Measurements from ENCODE around the gene RNF181. TPM values are rescaled to one million over a fixed set of nuclear protein-coding genes. Genes with fewer than 3 reads are reported as not detected.
A peak's percentile ranks its signal among the peaks of the same experiment; 100 is the strongest.

RNF181 gene
- polyA plus RNA-seq, 1 of the 3 experiments (the other 2 are of a cell fraction), result 312 TPM

DNA sequence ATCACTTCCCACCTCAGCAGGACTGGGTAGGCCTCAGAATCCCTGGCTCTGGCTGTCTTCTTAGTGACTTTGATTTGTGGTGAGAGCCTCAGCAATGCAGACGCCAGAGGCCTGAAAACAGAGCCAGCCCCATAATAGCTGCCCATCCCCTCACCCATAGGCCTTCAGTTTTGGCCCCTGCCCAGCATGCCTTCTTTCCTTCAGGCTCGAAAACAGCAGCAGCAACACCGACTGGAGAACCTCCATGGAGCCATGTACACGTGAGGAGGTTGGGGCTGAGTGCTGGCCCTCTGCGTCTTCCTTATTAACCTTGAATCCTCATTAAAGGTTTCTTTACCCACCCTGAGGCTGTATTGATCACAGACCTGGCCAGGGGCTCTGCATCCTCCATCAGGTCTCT, 1.7 kb downstream of the RNF181 start:
- 90% methylated on average over 4 of the region's 5 CpGs for WGBS (ENCODE audit: low lambda C conversion rate)
- no peak for TF ChIP-seq RCOR1 (IDR thresholded peaks at IDR 0.05; ENCODE audit: low read length)
- no peak for TF ChIP-seq POLR2AphosphoS5 (IDR thresholded peaks at IDR 0.05; ENCODE audit: low read depth, low read length)
- TF ChIP-seq, protein P1, sequence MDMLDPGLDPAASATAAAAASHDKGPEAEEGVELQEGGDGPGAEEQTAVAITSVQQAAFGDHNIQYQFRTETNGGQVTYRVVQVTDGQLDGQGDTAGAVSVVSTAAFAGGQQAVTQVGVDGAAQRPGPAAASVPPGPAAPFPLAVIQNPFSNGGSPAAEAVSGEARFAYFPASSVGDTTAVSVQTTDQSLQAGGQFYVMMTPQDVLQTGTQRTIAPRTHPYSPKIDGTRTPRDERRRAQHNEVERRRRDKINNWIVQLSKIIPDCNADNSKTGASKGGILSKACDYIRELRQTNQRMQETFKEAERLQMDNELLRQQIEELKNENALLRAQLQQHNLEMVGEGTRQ (IDR thresholded peaks at IDR 0.05; ENCODE audit: borderline replicate concordance, low read depth, low read length), result no peak
- no peak for TF ChIP-seq FOXM1 (IDR thresholded peaks at IDR 0.05; ENCODE audit: low read depth)
- TF ChIP-seq, protein P2, sequence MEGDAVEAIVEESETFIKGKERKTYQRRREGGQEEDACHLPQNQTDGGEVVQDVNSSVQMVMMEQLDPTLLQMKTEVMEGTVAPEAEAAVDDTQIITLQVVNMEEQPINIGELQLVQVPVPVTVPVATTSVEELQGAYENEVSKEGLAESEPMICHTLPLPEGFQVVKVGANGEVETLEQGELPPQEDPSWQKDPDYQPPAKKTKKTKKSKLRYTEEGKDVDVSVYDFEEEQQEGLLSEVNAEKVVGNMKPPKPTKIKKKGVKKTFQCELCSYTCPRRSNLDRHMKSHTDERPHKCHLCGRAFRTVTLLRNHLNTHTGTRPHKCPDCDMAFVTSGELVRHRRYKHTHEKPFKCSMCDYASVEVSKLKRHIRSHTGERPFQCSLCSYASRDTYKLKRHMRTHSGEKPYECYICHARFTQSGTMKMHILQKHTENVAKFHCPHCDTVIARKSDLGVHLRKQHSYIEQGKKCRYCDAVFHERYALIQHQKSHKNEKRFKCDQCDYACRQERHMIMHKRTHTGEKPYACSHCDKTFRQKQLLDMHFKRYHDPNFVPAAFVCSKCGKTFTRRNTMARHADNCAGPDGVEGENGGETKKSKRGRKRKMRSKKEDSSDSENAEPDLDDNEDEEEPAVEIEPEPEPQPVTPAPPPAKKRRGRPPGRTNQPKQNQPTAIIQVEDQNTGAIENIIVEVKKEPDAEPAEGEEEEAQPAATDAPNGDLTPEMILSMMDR (IDR thresholded peaks at IDR 0.05), result no peak
- no peak for TF ChIP-seq SMC3 (IDR thresholded peaks at IDR 0.05; ENCODE audit: low read depth, low read length)
- TF ChIP-seq MEF2A (IDR thresholded peaks at IDR 0.05; ENCODE audit: borderline replicate concordance, low read depth), result no peak
- no peak for TF ChIP-seq TEAD4 (IDR thresholded peaks at IDR 0.05; ENCODE audit: borderline replicate concordance, insufficient read depth)
- no peak for TF ChIP-seq JUND (IDR thresholded peaks at IDR 0.05)
- TF ChIP-seq EP300 (IDR thresholded peaks at IDR 0.05; ENCODE audit: borderline replicate concordance in 1 of 2, low read depth in 1 of 2, low read length in 1 of 2), result no peak
- TF ChIP-seq NFIC (IDR thresholded peaks at IDR 0.05; ENCODE audit: borderline replicate concordance), result no peak
- TF ChIP-seq, protein P3, sequence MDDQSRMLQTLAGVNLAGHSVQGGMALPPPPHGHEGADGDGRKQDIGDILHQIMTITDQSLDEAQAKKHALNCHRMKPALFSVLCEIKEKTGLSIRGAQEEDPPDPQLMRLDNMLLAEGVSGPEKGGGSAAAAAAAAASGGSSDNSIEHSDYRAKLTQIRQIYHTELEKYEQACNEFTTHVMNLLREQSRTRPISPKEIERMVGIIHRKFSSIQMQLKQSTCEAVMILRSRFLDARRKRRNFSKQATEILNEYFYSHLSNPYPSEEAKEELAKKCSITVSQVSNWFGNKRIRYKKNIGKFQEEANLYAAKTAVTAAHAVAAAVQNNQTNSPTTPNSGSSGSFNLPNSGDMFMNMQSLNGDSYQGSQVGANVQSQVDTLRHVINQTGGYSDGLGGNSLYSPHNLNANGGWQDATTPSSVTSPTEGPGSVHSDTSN (IDR thresholded peaks at IDR 0.05), result no peak
- TF ChIP-seq NRF1 (IDR thresholded peaks at IDR 0.05; ENCODE audit: low read depth, low read length), result no peak
- no peak overlapping the region for H3K27ac ChIP-seq (ENCODE audit: low read depth in 2 of 2, low read length in 1 of 2)
- no peaks in the 10 kb centered on the region for H3K27me3 ChIP-seq (ENCODE audit: insufficient read depth)
- DNase-seq, result no peak
- CTCF ChIA-PET, result interaction anchor here (0.9 kb wide), 1 partner anchor 192 kb away, joined by 3 read pairs; no protein-coding TSS in a partner anchor
- no peak overlapping the region for H2AFZ ChIP-seq (ENCODE audit: low read depth)
- peaks cover 0 to 28% of the 10 kb centered on the region in 2 experiments for H3K36me3 ChIP-seq (replicated peaks in 1 of 2; ENCODE audit: control insufficient read depth in 1 of 2, insufficient read depth in 2 of 2, low read length in 1 of 2)
- no peaks in the 10 kb centered on the region for H3K9me3 ChIP-seq
- no peaks in the 10 kb centered on the region for H4K20me1 ChIP-seq (ENCODE audit: insufficient read depth)
- POLR2A ChIA-PET, result no interaction called here
- no peak overlapping the region for H3K9ac ChIP-seq
- H3K4me2 ChIP-seq, result peak overlapping the region; percentile 95
- H3F3A ChIP-seq (replicated peaks; ENCODE audit: insufficient read depth), result no peaks in the 10 kb centered on the region
- peaks cover 22% of the 10 kb centered on the region for H3K79me2 ChIP-seq (ENCODE audit: insufficient read depth)
- peaks cover 0 to 27% of the 10 kb centered on the region in 2 experiments; a peak in 2 of 4 replicates for H3K4me1 ChIP-seq (ENCODE audit: control insufficient read depth in 1 of 2, insufficient read depth in 2 of 2, low read depth in 1 of 2, low read length in 1 of 2)
- H3K9me2 ChIP-seq, result no peaks in the 10 kb centered on the region
- no peak overlapping the region; a peak in 1 of 4 replicates for H3K4me3 ChIP-seq (ENCODE audit: low read depth in 2 of 2, low read length in 1 of 2)

DNA sequence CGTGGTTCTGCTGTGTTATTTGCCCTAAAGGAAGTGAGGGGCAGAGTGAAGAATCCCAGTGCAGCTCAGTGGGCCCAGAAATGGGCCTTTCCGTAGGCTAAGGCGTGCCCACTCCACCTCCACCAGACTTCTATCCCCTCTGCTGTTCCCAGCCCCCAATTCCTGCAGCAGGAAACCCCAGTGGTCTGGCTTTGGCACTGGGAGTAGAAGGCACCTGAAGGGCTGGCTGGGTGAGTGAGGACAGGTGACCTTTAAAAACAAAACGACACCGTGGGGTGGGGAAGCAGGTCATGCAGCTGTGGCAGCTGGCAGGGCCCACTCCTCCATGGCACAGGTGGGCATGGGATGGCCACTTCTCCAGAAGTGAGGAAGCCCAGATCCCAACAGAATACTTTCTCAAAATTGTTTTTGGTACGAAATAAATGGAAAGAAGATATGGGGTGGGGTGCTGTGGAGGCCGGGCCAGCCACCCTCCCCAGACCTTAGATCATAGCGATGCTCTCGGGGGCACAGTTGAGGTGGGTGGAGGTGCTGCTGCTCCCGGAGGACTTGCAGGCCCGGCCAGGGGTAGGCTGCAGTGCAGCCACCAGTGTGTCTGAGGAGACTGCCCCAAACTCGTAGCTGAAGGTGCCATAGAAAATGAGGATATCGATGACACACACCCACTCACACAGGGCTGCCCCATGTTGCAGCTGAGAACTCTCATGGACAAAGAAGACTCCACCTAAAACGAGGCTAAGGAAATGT, 3.2 kb downstream of the RNF181 start:
- H3K9ac ChIP-seq, result no peak overlapping the region
- H3K27me3 ChIP-seq (ENCODE audit: insufficient read depth), result no peaks in the 10 kb centered on the region
- H3F3A ChIP-seq (replicated peaks; ENCODE audit: insufficient read depth), result no peaks in the 10 kb centered on the region
- WGBS (ENCODE audit: low lambda C conversion rate), result 80% methylated on average over 14 of the region's 14 CpGs
- ChIA-PET CTCF (no interaction called here), POLR2A (interaction anchor here (0.7 kb wide), 1 partner anchor 14 kb away, joined by 3 read pairs; no protein-coding TSS in a partner anchor)
- H3K4me1 ChIP-seq (ENCODE audit: control insufficient read depth in 1 of 2, insufficient read depth in 2 of 2, low read depth in 1 of 2, low read length in 1 of 2), result peaks cover 0 to 28% of the 10 kb centered on the region in 2 experiments; a peak in 2 of 4 replicates
- peaks cover 0 to 28% of the 10 kb centered on the region in 2 experiments for H3K36me3 ChIP-seq (replicated peaks in 1 of 2; ENCODE audit: control insufficient read depth in 1 of 2, insufficient read depth in 2 of 2, low read length in 1 of 2)
- no peaks in the 10 kb centered on the region for H3K9me3 ChIP-seq
- no peaks in the 10 kb centered on the region for H4K20me1 ChIP-seq (ENCODE audit: insufficient read depth)
- no peak overlapping the region for H3K4me3 ChIP-seq (ENCODE audit: low read depth in 2 of 2, low read length in 1 of 2)
- H3K79me2 ChIP-seq (ENCODE audit: insufficient read depth), result peaks cover 26% of the 10 kb centered on the region
- H3K9me2 ChIP-seq, result no peaks in the 10 kb centered on the region
- H3K27ac ChIP-seq (ENCODE audit: low read depth in 2 of 2, low read length in 1 of 2), result no peak overlapping the region
- no peak for DNase-seq
- no peak overlapping the region for H3K4me2 ChIP-seq
- no peak overlapping the region for H2AFZ ChIP-seq (ENCODE audit: low read depth)
- TF ChIP-seq MEF2A (IDR thresholded peaks at IDR 0.05; ENCODE audit: borderline replicate concordance, low read depth) (no peak), FOSL2 (IDR thresholded peaks at IDR 0.05; ENCODE audit: borderline replicate concordance, low read depth) (no peak), YY1 (IDR thresholded peaks at IDR 0.05; ENCODE audit: low read depth) (no peak), TAF1 (IDR thresholded peaks at IDR 0.05; ENCODE audit: borderline replicate concordance, low read depth, low read length) (no peak), NRF1 (IDR thresholded peaks at IDR 0.05; ENCODE audit: low read depth, low read length) (no peak), FOXM1 (IDR thresholded peaks at IDR 0.05; ENCODE audit: low read depth) (no peak), SMC3 (IDR thresholded peaks at IDR 0.05; ENCODE audit: low read depth, low read length) (no peak), RCOR1 (IDR thresholded peaks at IDR 0.05; ENCODE audit: low read length) (no peak), TEAD4 (IDR thresholded peaks at IDR 0.05; ENCODE audit: borderline replicate concordance, insufficient read depth) (no peak)
- TF ChIP-seq, protein P4, sequence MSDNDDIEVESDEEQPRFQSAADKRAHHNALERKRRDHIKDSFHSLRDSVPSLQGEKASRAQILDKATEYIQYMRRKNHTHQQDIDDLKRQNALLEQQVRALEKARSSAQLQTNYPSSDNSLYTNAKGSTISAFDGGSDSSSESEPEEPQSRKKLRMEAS (IDR thresholded peaks at IDR 0.05; ENCODE audit: low read depth), result no peak
- TF ChIP-seq, protein P5, sequence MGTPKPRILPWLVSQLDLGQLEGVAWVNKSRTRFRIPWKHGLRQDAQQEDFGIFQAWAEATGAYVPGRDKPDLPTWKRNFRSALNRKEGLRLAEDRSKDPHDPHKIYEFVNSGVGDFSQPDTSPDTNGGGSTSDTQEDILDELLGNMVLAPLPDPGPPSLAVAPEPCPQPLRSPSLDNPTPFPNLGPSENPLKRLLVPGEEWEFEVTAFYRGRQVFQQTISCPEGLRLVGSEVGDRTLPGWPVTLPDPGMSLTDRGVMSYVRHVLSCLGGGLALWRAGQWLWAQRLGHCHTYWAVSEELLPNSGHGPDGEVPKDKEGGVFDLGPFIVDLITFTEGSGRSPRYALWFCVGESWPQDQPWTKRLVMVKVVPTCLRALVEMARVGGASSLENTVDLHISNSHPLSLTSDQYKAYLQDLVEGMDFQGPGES (IDR thresholded peaks at IDR 0.05; ENCODE audit: low read depth, low read length), result no peak
- TF ChIP-seq, protein P6, sequence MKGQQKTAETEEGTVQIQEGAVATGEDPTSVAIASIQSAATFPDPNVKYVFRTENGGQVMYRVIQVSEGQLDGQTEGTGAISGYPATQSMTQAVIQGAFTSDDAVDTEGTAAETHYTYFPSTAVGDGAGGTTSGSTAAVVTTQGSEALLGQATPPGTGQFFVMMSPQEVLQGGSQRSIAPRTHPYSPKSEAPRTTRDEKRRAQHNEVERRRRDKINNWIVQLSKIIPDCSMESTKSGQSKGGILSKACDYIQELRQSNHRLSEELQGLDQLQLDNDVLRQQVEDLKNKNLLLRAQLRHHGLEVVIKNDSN (IDR thresholded peaks at IDR 0.05; ENCODE audit: borderline replicate concordance, low read depth), result no peak
